GM20431 (cell line): ENCODE measurements around the gene PARP12.

Experiments
- in situ Hi-C: fragments of 300-500 bp; cut with MseI, MboI; formaldehyde crosslinking; loops from one replicate; pipeline ENCODE4 v1.15.0; 2020; ENCODE audit warnings: low sequenced_read_pairs; ENCODE audit not compliant: unreplicated experiment

PARP12 gene

GRCh38 chr7:139976838-139977656 lies 85.7 kb downstream of the PARP12 start:
- in situ Hi-C loops = loop anchor here (25.0 kb wide), 1 partner anchor 190 kb away; the partner anchor contains the start of gene HIPK2

DNA sequence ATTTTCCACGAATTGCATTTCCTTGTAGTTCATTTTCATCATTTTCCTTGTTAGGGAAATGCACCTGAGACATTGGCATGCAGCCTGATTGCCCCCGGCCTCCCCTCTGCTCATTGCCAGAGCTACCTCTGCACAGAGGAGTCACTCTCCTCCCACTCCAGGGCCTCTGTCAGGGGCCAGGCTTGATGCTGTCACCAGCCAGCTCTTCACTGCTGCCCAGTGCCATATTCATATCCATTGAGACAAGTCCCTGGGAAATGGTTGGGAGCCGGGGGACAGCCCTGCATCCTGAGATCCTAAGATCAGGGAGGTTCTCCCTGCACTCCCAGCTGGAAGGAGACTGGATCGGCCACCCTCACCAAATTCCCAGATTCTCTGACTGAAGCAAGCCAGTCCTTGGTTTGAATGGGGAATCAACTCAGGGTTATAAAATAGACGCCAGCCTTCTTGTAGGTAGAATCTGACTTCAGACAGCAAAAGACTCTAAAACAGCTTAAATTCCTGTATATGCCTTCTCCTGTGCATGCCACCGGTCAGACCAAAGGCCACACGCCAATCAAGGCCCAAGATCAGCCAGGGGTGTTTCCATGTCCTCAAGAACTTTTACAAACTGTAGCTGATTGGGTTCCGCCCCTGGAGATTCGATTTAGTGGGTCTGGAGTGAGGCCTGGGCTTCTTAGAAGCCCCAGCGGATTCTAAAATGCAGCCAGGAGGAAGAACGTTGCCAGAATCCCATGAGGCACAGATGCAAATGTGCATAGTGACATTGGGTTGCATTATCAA lies 86.5 kb downstream of the PARP12 start:
- in situ Hi-C loops = loop anchor here (25.0 kb wide), 1 partner anchor 189 kb away; the partner anchor contains the start of gene HIPK2

DNA sequence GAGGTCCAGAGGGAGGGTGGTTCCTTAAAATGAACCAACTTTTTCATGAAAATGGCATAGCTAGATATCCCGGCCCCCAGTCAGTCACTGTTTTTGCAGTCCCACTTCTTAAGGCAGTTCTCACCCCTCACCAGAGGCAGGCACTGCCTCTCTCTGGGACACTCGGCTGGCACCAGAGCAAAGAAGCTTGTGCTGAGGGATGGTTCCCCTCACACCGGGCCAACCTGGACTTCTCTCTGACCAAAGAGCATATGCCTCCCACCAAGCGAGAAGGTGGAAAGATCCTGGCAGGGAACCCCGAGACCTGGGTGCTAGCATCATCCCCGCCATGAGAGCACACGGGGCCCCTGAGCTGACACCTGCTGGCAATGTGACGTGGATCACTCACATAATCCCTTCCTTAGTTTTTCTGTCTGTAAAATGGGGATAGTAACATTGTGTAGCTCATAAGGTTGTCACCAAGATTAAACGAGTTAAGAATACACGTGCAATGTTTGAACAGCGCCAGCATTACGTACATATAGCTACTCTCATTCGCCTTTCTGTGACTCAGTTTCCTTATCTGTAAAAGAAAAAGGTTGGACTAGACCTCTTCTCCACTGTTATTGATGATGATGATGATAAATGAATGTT lies 88.5 kb downstream of the PARP12 start:
- in situ Hi-C loops = no loop called here
